GDM1 (cell line): Measurements from ENCODE around the gene GOLGA7B.

ENCODE experiments used
- DNase-seq: peaks from one replicate; lab custom pipeline; 2025; lab: John Stamatoyannopoulos, UW

GOLGA7B gene

DNA sequence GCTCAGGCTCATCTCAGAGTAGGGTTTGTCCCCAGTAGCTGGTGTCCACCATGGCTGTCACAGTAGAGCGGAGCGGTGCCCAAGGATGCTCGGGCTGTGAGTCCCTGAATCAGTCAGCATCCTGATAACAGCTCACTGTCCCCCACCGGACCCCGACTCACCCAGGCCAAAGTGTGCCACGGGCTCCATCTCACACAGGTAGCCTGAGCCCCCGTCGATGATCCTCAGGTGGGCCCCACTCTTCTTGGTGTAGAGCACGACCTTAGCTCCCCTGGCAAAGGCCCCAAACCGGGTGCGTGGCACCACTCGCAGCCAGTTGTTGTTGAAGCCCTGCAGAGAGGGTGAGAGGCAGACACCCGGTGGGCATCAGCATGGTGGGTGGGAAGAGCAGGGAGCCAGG lies 45.4 kb downstream of the GOLGA7B start:
- no peak for DNase-seq

DNA sequence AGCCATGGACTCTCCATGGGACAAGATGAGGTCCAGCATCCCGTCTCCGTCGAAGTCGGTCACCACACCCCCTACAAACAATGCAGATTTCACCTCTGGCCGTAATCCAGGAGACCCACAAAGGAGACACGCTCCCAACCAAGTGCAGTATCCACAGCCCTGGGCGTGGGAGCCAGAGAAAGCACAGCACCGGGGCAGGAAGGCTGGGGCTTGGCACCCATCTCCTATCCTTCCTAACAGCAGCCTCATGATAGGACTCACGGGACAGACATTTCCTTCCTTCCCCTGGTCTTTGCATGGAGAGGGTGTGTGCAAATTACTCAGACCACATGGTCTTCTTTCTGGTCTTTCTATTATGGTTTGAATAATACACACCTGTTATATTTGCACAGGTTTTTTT lies 46.3 kb downstream of the GOLGA7B start:
- DNase-seq: no peak

DNA sequence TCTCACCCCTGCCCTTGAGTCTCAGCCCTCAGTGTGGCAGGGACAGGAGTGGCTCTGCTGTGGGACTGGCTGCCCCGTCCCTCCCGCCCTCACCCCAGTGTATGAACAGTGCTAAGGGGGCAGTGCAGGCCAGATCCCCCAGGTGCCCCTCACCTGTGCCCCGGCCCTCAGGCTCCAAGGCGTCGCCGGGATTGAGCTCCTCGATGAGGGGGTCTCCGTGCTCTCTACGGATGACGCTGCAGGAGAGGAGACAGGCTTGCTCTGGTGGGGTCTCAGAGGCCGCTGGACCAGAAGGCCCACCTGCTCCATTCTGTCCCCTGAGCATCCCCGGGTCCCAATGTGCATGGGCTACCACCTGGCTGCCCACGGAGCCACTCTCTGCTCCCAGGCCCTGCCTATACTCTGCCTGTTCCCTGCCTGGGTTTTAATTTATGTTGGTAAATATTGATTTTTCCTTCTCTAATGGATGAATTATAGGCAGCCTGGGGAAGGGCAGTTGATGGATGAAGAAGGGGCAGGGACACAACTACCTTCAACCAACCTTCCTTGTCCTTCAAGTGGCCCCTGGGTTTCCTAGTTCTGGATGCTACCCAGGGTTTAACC lies 47.2 kb downstream of the GOLGA7B start:
- no peak for DNase-seq

DNA sequence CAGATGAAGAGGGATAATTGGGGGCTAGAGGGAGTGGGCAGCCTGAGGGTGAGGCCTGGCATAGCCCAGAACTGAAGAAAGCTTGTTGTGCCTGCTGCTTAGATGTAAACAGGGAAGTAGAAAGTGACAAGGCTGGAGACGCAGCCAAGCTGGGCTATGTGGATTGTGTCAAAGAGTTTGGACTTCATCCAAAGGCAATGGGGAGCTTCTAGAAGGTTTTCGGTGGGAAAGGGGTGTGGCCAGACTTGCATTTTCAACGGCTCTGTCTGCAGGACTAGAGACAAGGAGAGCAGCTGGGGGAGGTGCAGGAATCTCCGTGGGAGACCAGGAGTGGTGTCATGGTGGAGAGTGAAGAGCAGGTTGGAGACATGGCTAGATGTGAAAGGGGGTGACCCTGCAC lies 48.8 kb downstream of the GOLGA7B start:
- DNase-seq: no peak

DNA sequence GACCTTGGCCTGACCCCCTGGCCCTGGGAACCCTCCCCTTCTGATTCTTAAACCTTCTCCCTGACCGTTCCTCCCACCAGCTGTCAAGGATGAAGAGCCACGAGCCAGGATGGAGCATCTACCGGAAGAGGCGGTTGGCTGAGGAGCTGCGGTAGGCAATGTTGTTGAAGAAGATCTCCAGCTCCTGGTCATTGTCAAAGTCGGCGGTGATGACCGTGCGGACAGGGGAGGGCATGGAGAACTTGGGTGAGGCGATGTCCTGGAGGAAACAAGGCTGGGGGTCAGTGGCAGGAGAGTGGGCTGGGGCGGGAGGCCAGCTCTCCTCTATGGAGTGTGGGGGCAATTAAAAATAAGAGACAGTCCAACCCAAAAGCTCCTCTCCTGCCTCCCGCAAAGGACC lies 51.7 kb downstream of the GOLGA7B start:
- DNase-seq: no peak

DNA sequence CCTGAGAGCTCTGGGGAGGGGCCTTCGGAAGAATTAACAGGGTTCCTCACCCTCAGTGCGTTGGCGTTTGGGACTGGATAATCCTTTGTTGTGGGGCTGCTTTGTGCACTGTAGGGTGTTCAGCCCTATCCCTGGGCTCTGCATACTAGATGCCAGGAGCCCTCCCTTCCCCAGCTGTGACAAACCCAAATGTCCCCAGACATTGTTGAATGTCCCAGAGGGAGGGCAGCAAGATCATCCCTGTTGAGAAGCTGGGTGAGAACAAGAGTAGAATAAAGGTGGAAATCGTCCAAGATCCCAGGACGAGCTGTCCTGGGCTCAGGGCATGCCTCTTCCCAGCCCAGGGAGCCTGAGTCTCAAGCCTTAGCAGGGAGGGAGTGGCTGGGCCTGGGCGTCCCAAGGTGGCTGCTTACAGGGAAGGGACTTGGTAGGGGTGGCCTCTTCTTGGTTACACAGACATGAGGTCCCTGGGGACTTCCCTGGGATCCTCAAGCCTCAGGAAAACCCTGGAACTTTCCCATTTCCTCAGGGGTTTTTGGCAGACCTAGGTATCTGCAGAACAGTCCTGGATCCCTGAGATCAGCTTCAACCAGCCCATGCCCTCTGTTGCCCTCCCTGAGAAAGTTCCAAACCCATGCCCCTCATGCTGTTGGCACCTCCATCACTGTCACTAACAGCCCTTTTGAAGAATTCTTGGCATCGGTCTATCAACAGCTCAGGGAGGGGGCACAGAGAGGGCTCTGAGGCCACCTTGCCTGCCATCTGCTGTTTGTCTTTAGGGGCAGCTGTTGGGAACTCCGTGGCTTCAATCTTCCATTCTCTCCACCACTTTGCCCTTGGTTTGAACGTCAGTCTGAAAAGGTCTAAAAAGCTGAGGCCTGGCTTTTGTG lies 53.7 kb downstream of the GOLGA7B start:
- DNase-seq: no peak

DNA sequence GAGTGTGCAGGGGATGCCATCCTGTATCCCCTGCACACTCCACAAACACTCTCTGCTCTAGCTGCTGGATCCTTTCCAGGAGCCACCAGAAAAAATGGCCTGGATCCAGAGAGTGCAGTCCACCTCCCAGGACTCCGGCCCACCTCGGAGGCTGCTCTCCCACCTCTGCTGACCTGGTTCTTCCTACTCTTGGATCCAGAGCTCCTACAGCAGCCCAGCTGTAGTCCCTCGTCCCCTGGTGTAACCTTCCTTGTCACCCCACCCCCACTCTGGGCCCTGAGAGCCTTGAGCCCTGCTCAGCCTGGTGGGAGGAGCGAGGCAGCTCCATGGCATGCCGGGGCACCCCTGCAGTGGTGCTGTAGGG lies 54.4 kb downstream of the GOLGA7B start:
- no peak for DNase-seq

DNA sequence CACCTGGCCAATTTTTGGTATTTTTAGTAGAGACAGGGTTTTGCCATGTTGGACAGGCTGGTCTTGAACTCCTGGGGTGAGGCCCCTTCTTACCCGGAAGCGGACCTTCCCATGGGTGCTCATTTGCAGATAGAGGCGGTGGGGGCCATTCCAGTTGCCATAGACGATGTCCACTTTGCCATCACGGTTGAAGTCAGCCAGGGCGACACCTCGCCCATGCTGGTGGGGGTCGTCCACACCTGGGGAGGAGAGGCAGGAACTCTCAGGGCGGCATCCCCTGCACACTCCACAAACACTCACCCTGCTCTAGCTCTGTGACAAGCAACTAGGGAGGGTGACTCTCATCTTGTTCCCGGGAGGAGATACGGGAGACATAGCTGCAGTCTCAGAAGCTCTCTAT lies 54.9 kb downstream of the GOLGA7B start:
- no peak for DNase-seq

DNA sequence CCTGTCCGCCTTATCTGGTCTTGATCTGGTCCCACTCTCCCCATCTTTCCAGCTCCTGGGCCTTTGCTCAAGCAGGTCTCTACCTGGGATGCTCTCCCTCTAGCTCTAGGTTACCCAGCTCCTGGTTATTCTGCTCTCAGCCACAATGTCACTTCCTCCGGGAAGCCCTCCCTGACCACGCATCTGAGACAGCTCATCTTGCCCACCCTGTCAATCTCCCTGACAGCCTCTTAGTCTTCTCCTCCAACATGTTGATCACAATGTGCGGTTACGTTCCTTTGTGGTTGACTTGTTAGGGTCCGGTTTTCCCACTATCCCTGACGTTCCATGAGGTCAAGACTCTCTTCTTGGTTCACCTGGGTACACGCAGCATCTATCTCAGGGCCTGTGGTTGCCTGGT lies 55.6 kb downstream of the GOLGA7B start:
- DNase-seq: no peak

DNA sequence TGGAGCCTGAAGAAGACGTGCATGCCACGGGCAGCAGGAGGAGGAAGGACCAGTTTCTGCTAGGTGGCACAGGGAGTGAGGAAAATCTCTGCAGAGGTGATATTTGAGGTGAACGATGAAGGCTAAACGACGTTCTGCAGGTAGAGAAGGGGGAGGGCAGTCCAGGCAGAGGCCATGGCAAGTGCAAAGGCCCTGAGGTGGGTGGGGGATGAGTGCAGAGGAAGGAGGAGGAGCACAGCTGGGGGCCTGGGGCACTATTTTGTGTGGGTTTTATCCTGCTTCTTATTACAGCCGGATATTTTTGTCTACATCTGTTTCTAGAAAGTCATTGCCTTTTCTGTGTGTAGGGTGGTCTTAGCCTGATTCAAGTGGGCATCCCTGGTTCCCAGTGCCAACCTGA lies 57.6 kb downstream of the GOLGA7B start:
- no peak for DNase-seq

DNA sequence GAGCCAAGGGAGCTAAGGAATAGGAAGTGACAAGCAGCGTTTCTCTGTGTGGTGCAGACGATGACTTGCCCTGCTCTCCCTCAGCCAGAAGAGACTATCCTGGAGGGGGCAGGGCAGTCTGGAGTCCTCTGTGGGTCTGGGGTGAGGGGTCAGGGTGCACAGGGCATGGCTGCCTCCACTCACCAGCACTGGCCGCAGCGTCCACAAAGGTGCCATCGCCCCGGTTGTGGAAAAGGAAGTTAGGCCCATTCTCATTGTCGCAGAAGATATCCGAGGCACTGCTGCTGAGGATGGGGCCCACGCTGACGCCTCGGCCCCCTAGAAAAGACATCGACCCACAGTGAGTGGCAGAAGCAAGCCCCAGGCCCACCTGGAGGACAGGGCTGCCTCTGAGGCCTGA lies 58.2 kb downstream of the GOLGA7B start:
- DNase-seq: no peak

DNA sequence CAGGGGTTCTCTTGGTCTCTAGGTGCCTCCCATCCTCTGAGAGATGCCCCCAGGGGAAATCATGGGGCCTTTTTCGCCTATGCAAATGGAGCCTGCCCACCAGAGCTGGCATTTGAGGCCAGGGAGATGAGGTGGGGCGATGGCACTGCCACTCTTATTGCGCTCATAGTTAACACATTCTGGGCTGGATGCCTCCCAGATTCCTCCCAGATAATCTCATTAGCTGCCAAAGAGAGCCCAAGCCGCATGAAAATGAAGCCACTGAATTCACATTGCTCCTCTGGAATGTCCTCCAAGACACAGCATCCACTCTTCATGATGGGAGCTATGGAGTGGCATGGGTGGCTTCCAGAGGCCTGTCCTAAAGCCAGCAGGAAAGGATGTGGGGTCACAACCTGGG lies 61.0 kb downstream of the GOLGA7B start:
- DNase-seq: no peak

DNA sequence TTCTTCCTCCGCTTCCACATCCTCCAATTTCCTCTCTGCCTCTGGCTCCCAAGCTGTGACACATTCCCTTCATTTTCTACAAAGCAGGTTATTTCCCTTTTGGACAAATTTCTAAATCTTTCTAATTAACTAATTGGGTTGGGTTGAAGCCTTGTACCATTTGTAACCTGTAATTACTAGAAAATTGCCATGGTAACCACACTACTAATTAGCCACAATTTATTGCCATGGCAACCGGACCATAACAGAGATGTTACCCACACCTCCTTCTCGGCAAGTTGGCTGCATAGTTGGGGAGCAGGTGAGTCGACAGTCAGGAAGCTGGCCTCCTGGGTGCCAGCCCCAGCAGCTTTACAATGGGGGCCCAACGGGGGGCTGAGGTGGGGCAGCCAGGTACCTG lies 61.6 kb downstream of the GOLGA7B start:
- DNase-seq: no peak

DNA sequence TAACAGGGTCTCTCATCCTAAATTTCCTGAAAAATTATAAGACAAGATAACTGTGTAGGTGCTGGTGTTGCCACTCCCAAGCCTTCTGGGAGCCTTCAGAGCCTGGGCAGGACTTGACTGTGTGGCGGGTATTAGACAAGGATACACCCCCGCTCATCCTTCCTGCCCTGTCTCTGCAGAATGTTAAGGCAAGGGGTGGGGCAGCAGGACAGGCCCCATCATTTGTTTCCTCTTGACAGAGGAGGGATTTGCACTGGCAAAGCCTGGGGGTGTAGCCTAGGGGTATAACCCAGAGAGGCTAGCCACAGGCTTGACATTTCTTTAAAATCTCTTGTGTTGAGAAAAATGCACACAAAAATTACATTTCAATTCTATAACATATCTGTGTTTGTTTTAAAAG lies 63.5 kb downstream of the GOLGA7B start:
- no peak for DNase-seq

DNA sequence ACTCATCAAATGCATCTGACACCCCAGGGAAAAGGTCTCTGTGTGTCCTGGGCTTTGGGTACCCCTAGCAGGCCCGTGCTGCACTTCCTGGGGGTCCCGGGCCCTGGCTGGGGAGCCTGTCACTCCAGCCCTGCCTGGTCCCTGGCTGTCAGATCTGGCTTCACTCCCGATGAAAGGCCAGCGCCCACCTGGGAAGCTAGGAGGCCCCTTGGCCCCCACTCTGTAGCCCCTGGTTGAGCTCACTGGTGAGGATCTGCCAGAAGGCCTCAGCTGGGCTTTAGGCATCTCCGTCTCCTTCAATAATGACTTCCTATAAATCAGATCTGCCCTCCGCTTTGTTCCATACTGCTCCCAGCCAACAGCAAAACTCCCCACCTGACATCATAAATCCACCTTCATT lies 64.0 kb downstream of the GOLGA7B start:
- DNase-seq: no peak

DNA sequence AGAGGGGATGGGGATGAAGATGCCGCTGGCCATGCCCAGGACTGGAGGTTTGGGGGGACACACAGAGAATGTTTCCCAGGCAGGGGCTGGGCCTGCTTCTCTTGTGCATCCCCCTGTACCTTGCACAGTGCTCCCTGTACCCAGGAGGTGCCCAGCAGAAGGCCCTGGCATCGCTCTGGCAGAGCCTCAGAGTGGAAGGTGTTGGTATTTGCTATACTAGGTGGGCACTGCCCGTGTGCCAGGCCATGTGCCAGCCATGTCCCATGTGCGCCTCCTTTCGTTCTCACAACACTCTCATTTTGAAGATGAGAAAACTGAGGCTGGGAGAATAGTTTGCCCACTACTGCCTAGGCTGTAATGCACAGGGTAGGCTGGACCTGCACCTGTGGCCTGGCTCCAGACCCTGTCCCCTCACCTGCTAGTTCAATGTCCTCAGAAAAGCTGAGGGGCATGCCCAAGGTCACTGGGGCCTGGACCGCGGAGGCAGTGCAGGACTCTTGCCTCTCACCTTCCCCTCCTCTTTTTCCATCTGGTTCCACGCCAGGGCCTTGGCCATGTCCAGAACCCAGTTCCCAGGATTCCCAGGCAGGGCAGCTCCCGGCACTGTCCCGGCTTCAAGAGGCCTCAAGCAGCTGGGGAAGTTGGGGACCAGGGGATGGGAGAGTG lies 64.7 kb downstream of the GOLGA7B start:
- no peak for DNase-seq

DNA sequence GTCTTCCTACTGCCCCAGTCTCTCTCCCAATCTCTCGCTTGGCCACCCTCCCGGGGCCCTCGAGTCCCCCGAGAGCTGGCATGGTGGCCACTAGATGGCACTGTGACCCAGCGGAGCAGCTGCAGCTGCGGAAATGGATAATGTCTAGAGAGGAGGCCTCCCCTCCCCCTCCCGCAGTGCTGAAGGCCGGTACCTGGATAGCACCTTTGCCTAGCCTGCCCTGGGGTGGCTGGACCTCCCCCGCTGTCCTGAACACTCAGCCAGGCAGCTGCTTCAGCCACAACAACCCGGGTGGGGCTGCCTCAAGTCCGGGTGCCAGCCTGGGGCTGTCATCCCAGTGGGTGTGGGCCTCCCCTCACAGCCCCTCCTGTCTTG lies 65.2 kb downstream of the GOLGA7B start:
- DNase-seq: no peak

DNA sequence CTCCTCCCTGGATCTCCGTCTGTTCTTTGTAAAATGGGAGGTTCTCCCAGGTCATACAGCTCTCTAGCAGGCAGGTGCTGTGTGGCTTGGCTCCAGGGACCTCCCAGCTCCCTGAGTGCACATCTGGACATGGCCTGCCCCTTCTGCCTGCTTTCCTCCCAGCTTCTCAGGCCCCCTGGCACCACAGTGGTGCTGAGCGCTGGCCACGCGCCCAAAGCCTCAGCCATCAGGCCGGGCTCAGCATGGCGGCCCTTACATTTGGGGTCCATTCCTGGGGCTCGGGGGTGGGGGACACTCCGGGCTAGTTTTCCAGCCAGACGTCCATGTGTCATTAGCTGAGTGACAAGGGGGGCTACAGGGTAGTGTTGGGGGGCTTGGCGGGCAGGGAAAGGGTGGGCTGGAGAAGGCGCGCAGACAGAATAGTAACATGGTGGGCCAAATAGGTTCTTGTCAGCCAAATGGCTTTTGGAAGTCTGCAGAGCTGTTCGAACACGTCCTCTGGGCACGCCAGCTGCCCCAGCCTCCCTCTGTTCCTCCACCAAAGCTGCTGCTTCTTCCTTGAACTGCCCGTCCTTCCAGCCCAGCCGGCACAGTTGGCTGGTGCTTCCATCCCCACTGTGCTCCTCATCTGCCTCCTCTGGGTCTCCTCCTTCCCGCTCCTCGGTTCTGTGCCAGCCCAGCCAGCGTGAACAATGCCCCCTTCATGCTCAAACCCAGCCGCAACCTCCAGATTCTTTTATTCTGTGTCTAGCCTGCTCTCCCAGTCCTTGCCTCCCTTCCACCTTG lies 65.9 kb downstream of the GOLGA7B start:
- no peak for DNase-seq

DNA sequence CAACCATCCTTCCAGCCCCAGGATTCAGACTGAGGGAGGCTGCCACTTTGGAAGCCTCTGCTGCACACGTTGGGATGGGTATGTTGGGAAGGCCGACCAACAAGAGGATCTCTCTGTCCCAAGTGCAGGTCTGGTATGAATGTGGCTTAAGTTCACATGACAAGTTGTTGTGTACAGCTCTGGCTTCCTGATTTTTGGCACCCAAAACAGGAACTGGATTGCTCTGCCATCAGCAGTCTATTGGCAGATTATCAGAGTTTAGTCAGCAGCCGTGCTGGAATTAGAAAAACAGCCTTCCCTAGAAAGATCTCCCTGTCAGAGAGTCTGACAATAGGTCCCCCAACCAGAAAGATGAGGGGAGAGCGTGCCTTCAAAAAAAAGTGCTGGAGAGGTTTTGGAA lies 66.9 kb downstream of the GOLGA7B start:
- DNase-seq: no peak

DNA sequence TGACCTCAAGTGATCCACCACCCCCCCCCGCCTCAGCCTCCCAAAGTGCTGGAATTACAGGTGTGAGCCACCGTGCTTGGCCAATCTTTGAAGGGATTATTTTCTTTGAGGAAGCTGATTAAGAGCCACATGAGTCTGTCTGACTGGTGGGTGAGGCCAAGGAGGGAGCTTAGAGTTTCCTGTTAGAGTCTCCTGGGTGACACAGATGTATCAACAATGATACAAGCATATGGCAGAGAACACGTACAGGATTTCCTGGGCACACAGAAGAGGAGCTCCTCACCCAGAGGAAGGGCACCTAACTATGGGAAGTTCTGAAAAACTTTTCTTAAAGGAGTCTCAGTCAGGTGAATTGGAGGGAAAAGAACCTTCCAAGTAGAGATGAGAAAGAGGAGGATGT lies 69.4 kb downstream of the GOLGA7B start:
- no peak for DNase-seq

DNA sequence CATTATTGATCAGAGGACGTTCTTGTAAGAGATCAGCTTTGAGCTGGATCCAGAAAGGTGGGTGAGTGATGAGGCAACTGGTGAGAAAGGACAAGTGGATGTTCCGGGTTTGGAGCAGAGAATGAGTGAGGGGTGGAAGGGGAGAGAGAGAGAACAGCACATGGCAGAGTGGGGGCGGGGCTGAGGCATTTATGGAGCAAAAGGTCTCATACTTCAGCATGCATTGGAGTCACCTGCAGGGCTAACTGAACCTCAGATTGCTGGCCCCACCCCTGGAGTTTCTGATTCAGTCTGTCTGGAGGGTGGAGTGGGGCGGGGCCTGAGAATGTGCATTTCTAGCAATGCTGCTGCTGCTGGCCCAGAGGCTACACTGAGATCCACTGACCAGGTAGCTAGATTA lies 71.2 kb downstream of the GOLGA7B start:
- DNase-seq: no peak
